HG03442 (cell line): Measurements from ENCODE around the gene NSUN2.

Source experiments
- ATAC-seq: cut with Tn5 transposase; IDR thresholded peaks from one replicate; pipeline ENCODE4 v1.9.1; 2021; ENCODE audit warnings: mild to moderate bottlenecking, moderate library complexity; ENCODE audit not compliant: unreplicated experiment

NSUN2 gene

GRCh38 chr5:6567068-6567467 is 65.8 kb downstream of the NSUN2 start:
- no peak for ATAC-seq

GRCh38 chr5:6565492-6565891 is 67.4 kb downstream of the NSUN2 start:
- ATAC-seq, result no peak

DNA sequence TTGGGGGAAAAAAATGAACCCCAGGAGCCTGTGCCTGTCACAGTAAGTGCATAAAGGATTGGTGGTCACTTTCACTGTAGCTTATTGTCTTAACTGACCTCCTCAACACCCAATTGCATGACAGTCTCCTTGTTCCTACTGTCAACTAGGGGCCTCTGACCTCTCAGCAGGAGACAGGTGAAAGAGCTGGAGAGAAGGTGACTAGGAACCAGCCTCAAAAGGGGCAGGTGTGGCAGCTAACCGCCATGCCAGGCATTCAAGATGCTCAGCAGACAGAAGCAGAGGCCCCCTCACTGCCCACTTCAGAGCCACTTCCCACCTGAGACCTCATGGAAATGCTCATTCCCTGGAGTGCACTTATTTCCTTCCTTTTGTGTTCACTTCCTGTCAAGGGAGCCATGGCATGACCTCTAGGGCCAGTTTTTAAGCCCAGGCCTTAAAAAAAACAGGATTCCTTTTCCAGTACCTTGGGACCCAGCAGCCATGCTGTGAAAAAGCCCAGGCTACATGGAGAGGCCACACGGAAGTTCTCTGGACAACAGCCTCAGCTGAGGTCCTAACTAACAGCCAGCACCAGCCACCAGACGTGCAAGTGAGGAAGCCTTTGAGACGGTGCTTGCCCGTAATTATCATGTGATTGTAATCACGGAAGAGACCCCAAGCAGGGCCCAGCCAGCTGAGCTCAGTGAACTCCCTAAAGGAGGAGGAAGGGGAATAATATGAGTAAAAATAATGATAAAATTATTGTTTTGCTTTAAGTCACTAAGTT is 74.9 kb downstream of the NSUN2 start:
- no peak for ATAC-seq

DNA sequence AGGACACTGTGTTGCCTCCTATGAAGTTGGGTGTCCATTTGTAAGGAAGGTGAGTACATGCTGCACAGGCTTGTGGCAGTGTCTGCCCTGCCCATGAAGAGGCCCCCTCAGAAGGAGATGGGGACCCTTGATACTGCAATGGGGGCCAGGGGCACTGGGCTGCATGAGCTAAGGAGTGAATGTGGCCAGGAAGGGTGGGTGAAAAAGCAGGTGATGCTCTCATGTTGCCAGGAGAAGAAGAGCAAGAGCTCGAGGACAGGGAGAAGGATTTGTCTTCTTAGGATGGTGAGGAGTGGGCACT is 76.1 kb downstream of the NSUN2 start:
- no peak for ATAC-seq

DNA sequence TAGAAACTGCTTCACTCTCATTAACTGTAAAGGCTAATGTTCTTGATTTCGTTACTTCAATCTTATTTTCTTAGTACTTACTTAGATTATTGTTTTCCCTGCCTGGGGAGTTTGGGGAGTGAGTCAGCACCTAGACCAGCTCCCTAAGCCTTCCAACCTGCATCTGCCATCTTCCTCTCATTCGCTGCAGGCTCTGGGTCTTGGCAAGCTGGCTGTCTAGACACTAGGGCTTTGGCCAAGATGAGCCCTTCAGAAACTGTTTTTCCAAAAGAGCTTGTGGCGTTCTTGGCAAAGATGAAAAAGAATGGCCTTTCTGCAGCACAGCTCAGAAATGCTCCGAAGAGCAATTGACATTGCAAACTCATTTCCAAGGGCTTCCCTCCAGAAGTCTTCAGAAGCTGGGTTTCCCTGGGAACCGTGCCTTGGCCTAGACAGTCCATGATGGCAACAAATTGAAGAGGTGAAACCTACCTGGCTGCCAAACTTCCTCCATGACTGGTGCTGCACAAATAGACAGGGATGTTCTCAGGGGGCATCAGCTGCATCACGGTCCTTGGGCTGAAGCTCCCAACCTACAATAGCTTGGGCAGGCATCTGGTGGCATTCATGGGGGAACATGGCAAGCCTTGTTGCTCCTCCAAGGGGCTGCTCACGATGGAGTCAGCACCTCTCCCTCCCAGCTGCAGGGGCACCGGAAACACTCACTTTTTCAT is 76.6 kb downstream of the NSUN2 start:
- ATAC-seq, result no peak

DNA sequence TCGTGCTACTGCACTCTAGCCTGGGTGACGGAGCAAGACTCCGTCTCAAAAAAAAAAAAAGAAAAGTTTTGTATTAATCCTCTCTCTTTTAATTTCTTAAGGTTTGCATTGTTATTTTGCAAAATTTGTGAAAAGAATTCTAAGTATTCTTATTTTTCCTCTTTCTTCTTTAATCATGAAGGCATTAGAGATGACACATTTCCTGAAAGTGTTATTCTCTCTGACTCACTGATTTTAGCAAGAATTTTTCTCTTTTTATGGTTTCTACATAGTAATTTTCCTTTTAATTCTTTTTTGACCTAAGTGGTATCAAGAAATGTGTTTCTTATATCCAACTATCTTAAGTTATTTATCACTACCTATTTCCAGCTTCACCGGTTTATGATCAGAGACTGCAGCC is 78.0 kb downstream of the NSUN2 start:
- ATAC-seq, result no peak

DNA sequence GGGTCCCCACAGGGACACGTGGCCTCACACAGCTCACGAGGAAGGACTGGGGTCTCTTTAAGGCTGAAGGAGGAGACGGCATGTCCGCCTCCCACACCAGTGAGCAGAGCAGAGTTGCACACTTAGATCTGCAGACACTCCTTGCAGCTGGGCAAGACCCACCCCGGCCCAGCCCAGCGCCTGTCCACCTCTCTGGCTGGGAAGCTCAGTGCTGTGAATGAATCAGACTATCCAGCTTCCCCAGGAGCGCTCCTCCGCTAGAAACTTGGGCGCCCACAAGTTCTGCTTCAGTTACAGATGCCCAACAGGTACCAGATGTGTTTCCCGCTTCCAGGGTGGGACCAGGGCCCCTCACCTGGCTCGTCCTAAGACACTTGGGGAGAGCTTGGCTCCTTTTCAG is 78.9 kb downstream of the NSUN2 start:
- ATAC-seq, result no peak

DNA sequence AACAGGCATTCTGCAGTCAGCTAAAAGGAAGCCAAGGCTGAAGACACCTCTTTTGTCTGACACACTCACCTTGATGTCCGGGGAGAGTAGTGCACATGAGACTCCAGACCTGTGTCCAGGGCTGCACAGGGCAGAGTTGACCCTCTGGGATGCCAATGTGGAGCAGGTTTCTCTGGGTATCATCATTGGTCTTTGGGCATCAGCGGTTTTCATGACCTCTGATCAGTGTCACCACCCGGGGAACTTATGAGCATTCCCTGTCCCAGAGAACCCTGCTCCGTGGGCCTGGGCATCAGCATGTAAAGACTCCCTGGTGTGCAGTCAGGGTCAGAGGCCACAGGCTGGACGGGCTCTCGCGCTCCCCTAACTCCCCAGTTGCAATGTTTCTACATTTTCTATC is 80.2 kb downstream of the NSUN2 start:
- ATAC-seq, result no peak

DNA sequence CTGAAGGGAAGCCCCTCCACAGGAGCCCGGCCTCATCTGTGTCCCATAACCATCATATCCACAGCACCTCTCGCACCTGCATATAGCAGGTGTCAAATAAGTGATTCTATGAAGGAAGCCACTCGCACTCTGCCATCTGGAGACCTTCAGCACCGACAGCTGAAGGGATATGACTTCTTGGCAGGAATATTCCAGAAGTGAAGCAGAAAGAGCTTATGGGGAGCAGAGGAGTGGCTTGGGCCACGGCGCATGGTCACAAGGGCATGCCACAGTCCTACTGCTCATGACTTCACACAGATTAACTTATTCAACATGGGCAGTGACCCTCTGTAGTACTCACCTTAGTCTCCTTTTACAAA is 80.9 kb downstream of the NSUN2 start:
- ATAC-seq, result no peak

DNA sequence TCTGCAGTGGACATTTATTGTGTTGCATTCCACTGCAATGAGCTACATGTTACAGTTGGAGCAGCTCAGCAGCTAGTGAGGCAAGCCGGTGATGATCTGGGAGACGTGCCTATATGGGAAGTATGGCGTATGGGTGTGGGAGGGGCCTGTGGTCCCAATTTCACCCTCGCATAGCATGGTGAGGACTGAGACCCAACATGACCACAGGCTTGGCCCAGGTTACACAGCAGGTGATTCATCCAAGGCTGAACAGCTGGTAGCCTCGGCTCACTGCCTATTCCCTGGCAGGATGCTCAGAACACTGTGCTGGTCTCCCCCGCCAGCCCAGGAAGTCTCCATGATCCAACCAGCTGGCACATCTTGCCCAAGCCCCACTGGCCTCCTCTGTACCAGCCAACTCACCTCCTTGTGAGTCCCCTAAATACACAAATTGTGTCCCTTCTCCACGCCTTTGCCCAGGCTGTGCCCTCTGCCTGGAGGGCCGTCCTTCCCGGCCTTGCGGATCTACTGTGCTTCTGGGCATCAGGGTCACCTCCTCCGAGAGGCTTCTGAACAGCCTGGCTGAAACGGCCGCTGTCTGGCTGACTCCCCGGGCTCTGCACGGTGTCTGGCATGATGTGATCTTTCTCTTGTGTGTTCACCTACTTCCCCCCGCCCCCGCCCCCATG is 81.4 kb downstream of the NSUN2 start:
- no peak for ATAC-seq

GRCh38 chr5:6550628-6551027 is 82.2 kb downstream of the NSUN2 start:
- no peak for ATAC-seq
